HepG2 (cell line): ENCODE results near the gene TRIM54. TPM values are rescaled to one million over a fixed set of nuclear protein-coding genes. Genes with fewer than 3 reads are reported as not detected.

Experiments used
- AKAP8 ChIP-seq: sonication (generic); formaldehyde crosslinking; IDR thresholded peaks from 2 replicates; pipeline ENCODE4 v1.5.1; 2020; ENCODE audit warnings: mild to moderate bottlenecking, missing genetic modification reagents
- DRAP1 ChIP-seq: IDR thresholded peaks from 2 replicates; pipeline ENCODE4 v1.6.1; 2016; ENCODE audit warnings: missing genetic modification reagents, missing compliant biosample characterization
- GATA4 ChIP-seq: sonication (generic); IDR thresholded peaks from 2 replicates; pipeline ENCODE4 v1.6.1; 2016; ENCODE audit warnings: antibody characterized with exemption, low read depth, borderline replicate concordance
- GLMP ChIP-seq: sonication (generic); formaldehyde crosslinking; IDR thresholded peaks from 2 replicates; pipeline ENCODE4 v1.9.0; 2021; ENCODE audit warnings: missing genetic modification reagents, mild to moderate bottlenecking, borderline replicate concordance
- KLF16 ChIP-seq, 2 experiments: sonication (generic) in 1 of 2; formaldehyde crosslinking in 1 of 2; IDR thresholded peaks; 2 replicates each; pipeline versions ENCODE4 v1.6.1 to v1.8.0; 2016 to 2023; ENCODE audit warnings: missing genetic modification reagents in 2 of 2, missing compliant biosample characterization in 1 of 2
- MED1 ChIP-seq: sonication (generic); formaldehyde crosslinking; IDR thresholded peaks from 2 replicates; pipeline ENCODE4 v1.4.0; 2020; ENCODE audit warnings: missing genetic modification reagents
- NFE2L1 ChIP-seq: sonication (generic); formaldehyde crosslinking; IDR thresholded peaks from 2 replicates; pipeline ENCODE4 v1.4.0; 2020; ENCODE audit warnings: missing genetic modification reagents, mild to moderate bottlenecking, borderline replicate concordance
- RBM39 ChIP-seq: fragments of 200-400 bp; formaldehyde crosslinking; IDR thresholded peaks from one replicate; pipeline ENCODE4 v1.6.1; 2018; ENCODE audit warnings: antibody characterized with exemption, mild to moderate bottlenecking, low read depth, low read length; ENCODE audit not compliant: poor library complexity, severe bottlenecking
- SOX5 ChIP-seq: IDR thresholded peaks from 2 replicates; pipeline ENCODE4 v1.6.1; 2016; ENCODE audit warnings: borderline replicate concordance
- TCF7L2 ChIP-seq: IDR thresholded peaks from 2 replicates; pipeline ENCODE4 v1.6.1; 2011; ENCODE audit warnings: mild to moderate bottlenecking, low read depth, low read length, moderate library complexity
- TOPORS ChIP-seq: sonication (generic); formaldehyde crosslinking; IDR thresholded peaks from 2 replicates; pipeline ENCODE4 v1.8.0; 2023; ENCODE audit warnings: mild to moderate bottlenecking, missing genetic modification reagents
- ZBTB26 ChIP-seq: IDR thresholded peaks from 2 replicates; pipeline ENCODE4 v1.6.1; 2016; ENCODE audit warnings: missing compliant biosample characterization, missing genetic modification reagents, borderline replicate concordance
- ZNF225 ChIP-seq: sonication (generic); formaldehyde crosslinking; IDR thresholded peaks from 2 replicates; pipeline ENCODE4 v1.4.0; 2020; ENCODE audit warnings: mild to moderate bottlenecking, missing genetic modification reagents
- ZNF326 ChIP-seq: sonication (generic); formaldehyde crosslinking; IDR thresholded peaks from 2 replicates; pipeline ENCODE4 v1.4.0; 2020; ENCODE audit warnings: missing genetic modification reagents, borderline replicate concordance
- ZNF777 ChIP-seq: sonication (generic); formaldehyde crosslinking; IDR thresholded peaks from 2 replicates; pipeline ENCODE4 v1.4.0; 2020; ENCODE audit warnings: missing genetic modification reagents
- ZSCAN20 ChIP-seq: sonication (generic); formaldehyde crosslinking; IDR thresholded peaks from 2 replicates; pipeline ENCODE4 v1.4.0; 2020; ENCODE audit warnings: missing genetic modification reagents, mild to moderate bottlenecking, borderline replicate concordance
- polyA plus RNA-seq, 8 experiments: library from polyadenylated mRNA; depleted of rRNA in 3 of 8; stranded (reverse) in 7 of 8; unstranded in 1 of 8; fragments of >200 nt; fragmentation: Illumina TruSeq in 4 of 8; extraction: Trizol in 4 of 8; gene quantifications; 2 replicates each; pipeline versions ENCODE4 v1.2.1 to v1.2.3, GENCODE V29; 2011 to 2016; ENCODE audit warnings: low read depth in 4 of 8, missing spikeins in 1 of 8, mixed read lengths in 1 of 8; ENCODE audit not compliant: insufficient read depth in 1 of 8
- total RNA-seq, 5 experiments: library from RNA; depleted of rRNA; stranded (reverse); fragments of >200 nt; fragmentation: Illumina TruSeq; extraction: Trizol; gene quantifications; 2 replicates each; pipeline ENCODE4 v1.2.3, GENCODE V29; 2016; ENCODE audit warnings: low read depth in 1 of 5
- TF ChIP-seq, protein P1 (sequence below): sonication (generic); formaldehyde crosslinking; IDR thresholded peaks from 2 replicates; pipeline ENCODE4 v1.9.0; 2021; ENCODE audit warnings: mild to moderate bottlenecking, missing genetic modification reagents
- TF ChIP-seq, protein P2 (sequence below): sonication (generic); formaldehyde crosslinking; IDR thresholded peaks from 2 replicates; pipeline ENCODE4 v1.4.0; 2020; ENCODE audit warnings: mild to moderate bottlenecking, missing genetic modification reagents, borderline replicate concordance

TRIM54 gene
- total and polyA plus RNA-seq, 2 of the 13 experiments (the other 11 are each of a cell fraction or from before 2014, with no cell fraction given), result 0.07 to 0.13 TPM

DNA sequence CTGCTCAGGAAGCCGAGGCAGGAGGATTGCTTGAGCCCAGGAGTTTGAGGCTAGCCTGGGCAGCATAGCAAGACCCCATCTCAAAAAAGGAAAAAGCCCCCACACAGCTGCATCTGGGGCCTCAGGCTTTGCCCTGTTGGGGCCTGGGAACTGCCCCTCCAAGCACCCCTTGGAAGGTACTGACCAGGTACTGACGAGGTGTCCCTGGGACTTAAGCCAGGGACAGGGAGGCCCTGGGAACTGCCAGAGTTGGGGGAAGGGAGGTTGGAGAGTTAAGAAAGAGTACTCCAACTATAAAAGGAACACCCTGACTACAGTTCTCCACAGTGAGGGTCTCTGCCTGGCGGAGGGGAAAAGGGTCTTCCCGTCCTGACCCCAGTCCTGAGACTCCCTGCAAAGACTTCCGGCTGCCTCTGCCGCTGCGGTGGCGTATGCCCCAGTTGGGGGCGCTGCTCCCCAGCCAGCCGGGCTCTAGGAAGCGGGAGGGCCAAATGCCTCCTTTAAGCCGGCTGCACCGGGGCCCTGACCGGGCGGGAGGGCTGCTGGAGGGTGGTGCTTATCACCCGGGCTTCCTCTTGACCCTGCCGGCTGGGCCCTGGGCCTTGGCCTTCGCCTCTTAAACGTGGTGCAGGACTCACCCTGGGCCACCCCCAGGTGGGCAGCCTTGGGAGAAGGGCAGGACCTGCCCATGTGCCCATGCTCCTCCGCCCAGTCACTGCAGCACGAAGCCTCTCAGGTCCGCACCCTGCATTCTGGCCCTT is 32.2 kb upstream of the TRIM54 start (continued):
- TF ChIP-seq RBM39, result peak; percentile 63
- no peak for TF ChIP-seq SOX5 (CRISPR knock-in tag)
- no peak for TF ChIP-seq DRAP1 (CRISPR knock-in tag)
- no peak for TF ChIP-seq GATA4
- TF ChIP-seq ZSCAN20 (CRISPR knock-in tag), result no peak
- TF ChIP-seq TOPORS (CRISPR knock-in tag), result no peak
- TF ChIP-seq ZNF225 (CRISPR knock-in tag), result no peak
- TF ChIP-seq NFE2L1 (CRISPR knock-in tag), result no peak
- 0 out of 2 replicates have a peak, but pooled peaks have one; percentile 52 for TF ChIP-seq ZNF777 (CRISPR knock-in tag)
- no peak for TF ChIP-seq ZNF326
- TF ChIP-seq, protein P1, sequence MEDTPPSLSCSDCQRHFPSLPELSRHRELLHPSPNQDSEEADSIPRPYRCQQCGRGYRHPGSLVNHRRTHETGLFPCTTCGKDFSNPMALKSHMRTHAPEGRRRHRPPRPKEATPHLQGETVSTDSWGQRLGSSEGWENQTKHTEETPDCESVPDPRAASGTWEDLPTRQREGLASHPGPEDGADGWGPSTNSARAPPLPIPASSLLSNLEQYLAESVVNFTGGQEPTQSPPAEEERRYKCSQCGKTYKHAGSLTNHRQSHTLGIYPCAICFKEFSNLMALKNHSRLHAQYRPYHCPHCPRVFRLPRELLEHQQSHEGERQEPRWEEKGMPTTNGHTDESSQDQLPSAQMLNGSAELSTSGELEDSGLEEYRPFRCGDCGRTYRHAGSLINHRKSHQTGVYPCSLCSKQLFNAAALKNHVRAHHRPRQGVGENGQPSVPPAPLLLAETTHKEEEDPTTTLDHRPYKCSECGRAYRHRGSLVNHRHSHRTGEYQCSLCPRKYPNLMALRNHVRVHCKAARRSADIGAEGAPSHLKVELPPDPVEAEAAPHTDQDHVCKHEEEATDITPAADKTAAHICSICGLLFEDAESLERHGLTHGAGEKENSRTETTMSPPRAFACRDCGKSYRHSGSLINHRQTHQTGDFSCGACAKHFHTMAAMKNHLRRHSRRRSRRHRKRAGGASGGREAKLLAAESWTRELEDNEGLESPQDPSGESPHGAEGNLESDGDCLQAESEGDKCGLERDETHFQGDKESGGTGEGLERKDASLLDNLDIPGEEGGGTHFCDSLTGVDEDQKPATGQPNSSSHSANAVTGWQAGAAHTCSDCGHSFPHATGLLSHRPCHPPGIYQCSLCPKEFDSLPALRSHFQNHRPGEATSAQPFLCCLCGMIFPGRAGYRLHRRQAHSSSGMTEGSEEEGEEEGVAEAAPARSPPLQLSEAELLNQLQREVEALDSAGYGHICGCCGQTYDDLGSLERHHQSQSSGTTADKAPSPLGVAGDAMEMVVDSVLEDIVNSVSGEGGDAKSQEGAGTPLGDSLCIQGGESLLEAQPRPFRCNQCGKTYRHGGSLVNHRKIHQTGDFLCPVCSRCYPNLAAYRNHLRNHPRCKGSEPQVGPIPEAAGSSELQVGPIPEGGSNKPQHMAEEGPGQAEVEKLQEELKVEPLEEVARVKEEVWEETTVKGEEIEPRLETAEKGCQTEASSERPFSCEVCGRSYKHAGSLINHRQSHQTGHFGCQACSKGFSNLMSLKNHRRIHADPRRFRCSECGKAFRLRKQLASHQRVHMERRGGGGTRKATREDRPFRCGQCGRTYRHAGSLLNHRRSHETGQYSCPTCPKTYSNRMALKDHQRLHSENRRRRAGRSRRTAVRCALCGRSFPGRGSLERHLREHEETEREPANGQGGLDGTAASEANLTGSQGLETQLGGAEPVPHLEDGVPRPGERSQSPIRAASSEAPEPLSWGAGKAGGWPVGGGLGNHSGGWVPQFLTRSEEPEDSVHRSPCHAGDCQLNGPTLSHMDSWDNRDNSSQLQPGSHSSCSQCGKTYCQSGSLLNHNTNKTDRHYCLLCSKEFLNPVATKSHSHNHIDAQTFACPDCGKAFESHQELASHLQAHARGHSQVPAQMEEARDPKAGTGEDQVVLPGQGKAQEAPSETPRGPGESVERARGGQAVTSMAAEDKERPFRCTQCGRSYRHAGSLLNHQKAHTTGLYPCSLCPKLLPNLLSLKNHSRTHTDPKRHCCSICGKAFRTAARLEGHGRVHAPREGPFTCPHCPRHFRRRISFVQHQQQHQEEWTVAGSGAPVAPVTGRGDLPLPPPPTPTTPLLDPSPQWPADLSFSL (CRISPR knock-in tag), result no peak
- TF ChIP-seq TCF7L2, result no peak
- TF ChIP-seq, protein P2, sequence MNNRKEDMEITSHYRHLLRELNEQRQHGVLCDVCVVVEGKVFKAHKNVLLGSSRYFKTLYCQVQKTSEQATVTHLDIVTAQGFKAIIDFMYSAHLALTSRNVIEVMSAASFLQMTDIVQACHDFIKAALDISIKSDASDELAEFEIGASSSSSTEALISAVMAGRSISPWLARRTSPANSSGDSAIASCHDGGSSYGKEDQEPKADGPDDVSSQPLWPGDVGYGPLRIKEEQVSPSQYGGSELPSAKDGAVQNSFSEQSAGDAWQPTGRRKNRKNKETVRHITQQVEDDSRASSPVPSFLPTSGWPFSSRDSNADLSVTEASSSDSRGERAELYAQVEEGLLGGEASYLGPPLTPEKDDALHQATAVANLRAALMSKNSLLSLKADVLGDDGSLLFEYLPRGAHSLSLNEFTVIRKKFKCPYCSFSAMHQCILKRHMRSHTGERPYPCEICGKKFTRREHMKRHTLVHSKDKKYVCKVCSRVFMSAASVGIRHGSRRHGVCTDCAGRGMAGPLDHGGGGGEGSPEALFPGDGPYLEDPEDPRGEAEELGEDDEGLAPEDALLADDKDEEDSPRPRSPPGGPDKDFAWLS (CRISPR knock-in tag), result no peak
- TF ChIP-seq KLF16 (CRISPR knock-in tag; IDR thresholded peaks at IDR 0.05), result peak in 1 of 2 experiments; percentile 53; a peak in 1 of 4 replicates
- no peak for TF ChIP-seq GLMP (CRISPR knock-in tag)
- TF ChIP-seq ZBTB26 (CRISPR knock-in tag), result peak; percentile 51; the same call in 1 of the 2 replicates
- peak; percentile 41; the same call in 1 of the 2 replicates for TF ChIP-seq MED1 (CRISPR knock-in tag)
- no peak for TF ChIP-seq AKAP8 (CRISPR knock-in tag)
